ENCODE data around the gene VMA21. TPM values are rescaled to one million over a fixed set of nuclear protein-coding genes. Genes with fewer than 3 reads are reported as not detected.

Gene VMA21
- total and polyA plus RNA-seq, 2 donors from 2014 or later = 16.9 to 38.5 TPM

DNA sequence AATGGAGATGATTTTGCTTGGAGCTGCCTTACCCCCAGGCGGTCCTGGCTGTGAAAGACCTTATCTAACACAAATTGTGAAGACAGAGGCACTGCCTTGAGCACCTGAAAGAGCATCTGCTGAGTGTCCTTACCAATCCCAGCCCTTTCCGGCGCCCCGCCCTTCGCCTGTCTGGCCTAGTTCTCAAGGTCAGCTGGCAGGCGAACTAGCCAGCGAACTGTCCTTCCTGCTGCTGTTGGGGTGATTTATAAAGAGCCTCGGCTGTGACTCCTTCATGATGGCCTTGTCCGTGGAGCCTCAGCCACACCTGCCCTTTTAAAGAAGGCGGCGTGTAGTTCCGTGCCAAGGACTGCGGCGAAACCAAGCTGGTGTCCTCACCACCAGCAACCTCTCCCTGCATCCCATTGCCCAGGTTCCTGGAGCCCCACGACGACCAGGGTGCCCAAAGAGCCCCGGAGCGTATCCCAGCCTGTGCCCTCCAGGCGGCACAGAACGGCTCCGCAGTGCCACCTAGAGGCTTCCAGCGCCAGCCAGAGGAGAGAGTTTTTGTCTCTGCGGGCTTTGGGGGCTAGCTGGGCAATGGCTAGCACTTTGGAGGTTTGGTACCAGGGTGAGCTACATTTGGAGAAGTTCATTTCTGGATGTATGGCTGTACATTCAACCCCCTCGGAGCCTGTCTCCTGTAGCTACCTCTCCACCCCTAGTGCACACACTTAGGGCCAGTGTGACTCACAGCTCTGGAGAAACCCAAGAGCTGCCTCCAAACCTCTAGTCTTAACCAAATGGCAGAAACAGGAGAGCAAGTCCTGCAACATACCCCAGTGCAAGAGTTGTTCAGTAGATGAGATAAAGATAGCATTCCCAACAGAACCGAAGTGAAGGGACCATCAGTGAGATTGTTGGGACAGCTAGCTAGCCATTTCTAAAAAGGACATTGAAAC lies 36.8 kb upstream of the VMA21 start:
- FAIRE-seq = no peak
- Histone ChIP-seq H3K9me3 (ENCODE audit: control insufficient read depth in 2 of 3, insufficient read depth in 1 of 3, low read length in 3 of 3) (no peaks in the 10 kb centered on the region), H3K27ac (ENCODE audit: low read depth in 2 of 2, low read length in 2 of 2) (no peak overlapping the region), H3K4me3 (ENCODE audit: low read length in 3 of 3) (peak overlapping the region in 1 of 3 donors; percentile 35), H3K9ac (ENCODE audit: low read length in 3 of 3) (no peak overlapping the region), H3K36me3 (ENCODE audit: control insufficient read depth in 2 of 3, insufficient read depth in 3 of 3, low read length in 3 of 3) (no peaks in the 10 kb centered on the region), H3K4me1 (ENCODE audit: control insufficient read depth in 2 of 3, insufficient read depth in 2 of 3, low read depth in 1 of 3, low read length in 3 of 3) (no peaks in the 10 kb centered on the region), H3K27me3 (ENCODE audit: control insufficient read depth, insufficient read depth, low read length) (peaks cover 3% of the 10 kb centered on the region)
- intact Hi-C loops (cut with DNase I) = no loop called here
- DNase-seq = peak in 4 of 5 donors; percentile 27 to 47 (median 38)
- peak; percentile 33 for TF ChIP-seq CTCF (IDR thresholded peaks at IDR 0.05; ENCODE audit: borderline replicate concordance, extremely low read depth, insufficient read depth)

GRCh38 chrX:151363316-151363715 lies 33.7 kb upstream of the VMA21 start:
- Histone ChIP-seq H3K27me3 (ENCODE audit: control insufficient read depth, insufficient read depth, low read length) (peaks cover 3% of the 10 kb centered on the region), H3K9ac (ENCODE audit: low read length in 3 of 3) (no peak overlapping the region), H3K4me3 (ENCODE audit: low read length in 3 of 3) (no peak overlapping the region), H3K27ac (ENCODE audit: low read depth in 2 of 2, low read length in 2 of 2) (no peak overlapping the region), H3K36me3 (ENCODE audit: control insufficient read depth in 2 of 3, insufficient read depth in 3 of 3, low read length in 3 of 3) (no peaks in the 10 kb centered on the region), H3K9me3 (ENCODE audit: control insufficient read depth in 2 of 3, insufficient read depth in 1 of 3, low read length in 3 of 3) (no peaks in the 10 kb centered on the region), H3K4me1 (ENCODE audit: control insufficient read depth in 2 of 3, insufficient read depth in 2 of 3, low read depth in 1 of 3, low read length in 3 of 3) (no peaks in the 10 kb centered on the region)
- DNase-seq (no peak), FAIRE-seq (no peak)
- TF ChIP-seq CTCF (IDR thresholded peaks at IDR 0.05; ENCODE audit: borderline replicate concordance, extremely low read depth, insufficient read depth) = no peak
- intact Hi-C loops (cut with DNase I) = no loop called here

- H3K27ac ChIP-seq (ENCODE audit: low read depth in 2 of 2, low read length in 2 of 2) = no peak overlapping the region
- no peak for TF ChIP-seq CTCF (IDR thresholded peaks at IDR 0.05; ENCODE audit: borderline replicate concordance, extremely low read depth, insufficient read depth)
- no peaks in the 10 kb centered on the region for H3K27me3 ChIP-seq (ENCODE audit: control insufficient read depth, insufficient read depth, low read length)
- H3K9ac ChIP-seq (ENCODE audit: low read length in 3 of 3) = no peak overlapping the region
- no peak overlapping the region for H3K4me3 ChIP-seq (ENCODE audit: low read length in 3 of 3)
- no peaks in the 10 kb centered on the region for H3K36me3 ChIP-seq (ENCODE audit: control insufficient read depth in 2 of 3, insufficient read depth in 3 of 3, low read length in 3 of 3)
- DNase-seq (no peak), FAIRE-seq (no peak)
- no peaks in the 10 kb centered on the region for H3K9me3 ChIP-seq (ENCODE audit: control insufficient read depth in 2 of 3, insufficient read depth in 1 of 3, low read length in 3 of 3)
- intact Hi-C loops (cut with DNase I) = no loop called here
- no peaks in the 10 kb centered on the region for H3K4me1 ChIP-seq (ENCODE audit: control insufficient read depth in 2 of 3, insufficient read depth in 2 of 3, low read depth in 1 of 3, low read length in 3 of 3)
Measured at GRCh38 chrX:151365579-151365978, 31.4 kb upstream of the VMA21 start.
